GM04504 (cell line): ENCODE results near the gene PGS1.

ENCODE experiments used
- DNase-seq: peaks from one replicate; pipeline ENCODE4 v3.0.0-alpha.2; 2012; ENCODE audit warnings: low read depth

The PGS1 gene

DNA sequence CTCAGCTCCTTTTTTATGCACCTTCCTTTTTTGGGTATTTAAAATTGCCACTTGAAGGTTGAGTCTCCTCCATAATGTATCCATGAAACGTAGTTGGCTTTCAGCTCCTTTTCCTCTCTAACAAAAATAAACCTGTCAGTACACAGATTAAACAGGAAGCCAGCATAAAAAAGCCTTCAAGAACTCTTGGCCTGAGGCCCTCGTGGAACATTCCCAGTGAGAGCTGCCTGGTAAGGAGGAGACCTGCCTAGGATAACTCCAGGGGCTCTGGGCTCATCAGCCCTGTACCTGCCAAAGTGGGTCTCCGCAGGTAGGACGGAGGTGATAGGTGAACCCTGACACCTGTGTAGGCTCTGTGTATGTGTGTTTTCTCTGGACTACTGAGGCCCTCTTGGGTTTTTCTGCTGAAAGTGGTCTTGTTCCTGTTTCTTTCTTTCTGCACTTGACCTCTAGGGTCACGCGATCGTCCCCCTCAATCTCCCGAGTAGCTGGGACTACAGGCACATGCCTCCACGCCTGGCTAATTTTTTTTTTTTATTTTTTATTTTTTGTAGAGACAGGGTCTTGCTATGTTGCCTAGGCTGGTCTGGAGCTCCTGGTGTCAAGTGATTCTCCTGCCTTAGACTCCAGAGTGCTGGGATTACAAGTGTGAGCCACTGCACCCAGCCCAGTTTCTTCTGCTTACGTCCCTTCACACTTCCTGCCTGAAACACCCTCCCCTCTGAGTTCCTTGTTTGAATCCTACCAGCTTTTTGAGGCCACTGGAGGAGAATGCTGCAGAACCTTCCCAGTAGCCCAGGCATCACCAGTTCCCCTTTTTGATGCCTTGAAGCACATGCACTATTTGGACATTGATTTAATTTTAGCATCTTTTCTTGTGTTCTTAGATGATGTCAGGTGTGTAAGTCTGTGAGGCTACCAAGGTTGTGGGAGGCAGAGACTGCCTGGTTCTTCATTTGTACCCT, 9.8 kb downstream of the PGS1 start:
- DNase-seq, result no peak

DNA sequence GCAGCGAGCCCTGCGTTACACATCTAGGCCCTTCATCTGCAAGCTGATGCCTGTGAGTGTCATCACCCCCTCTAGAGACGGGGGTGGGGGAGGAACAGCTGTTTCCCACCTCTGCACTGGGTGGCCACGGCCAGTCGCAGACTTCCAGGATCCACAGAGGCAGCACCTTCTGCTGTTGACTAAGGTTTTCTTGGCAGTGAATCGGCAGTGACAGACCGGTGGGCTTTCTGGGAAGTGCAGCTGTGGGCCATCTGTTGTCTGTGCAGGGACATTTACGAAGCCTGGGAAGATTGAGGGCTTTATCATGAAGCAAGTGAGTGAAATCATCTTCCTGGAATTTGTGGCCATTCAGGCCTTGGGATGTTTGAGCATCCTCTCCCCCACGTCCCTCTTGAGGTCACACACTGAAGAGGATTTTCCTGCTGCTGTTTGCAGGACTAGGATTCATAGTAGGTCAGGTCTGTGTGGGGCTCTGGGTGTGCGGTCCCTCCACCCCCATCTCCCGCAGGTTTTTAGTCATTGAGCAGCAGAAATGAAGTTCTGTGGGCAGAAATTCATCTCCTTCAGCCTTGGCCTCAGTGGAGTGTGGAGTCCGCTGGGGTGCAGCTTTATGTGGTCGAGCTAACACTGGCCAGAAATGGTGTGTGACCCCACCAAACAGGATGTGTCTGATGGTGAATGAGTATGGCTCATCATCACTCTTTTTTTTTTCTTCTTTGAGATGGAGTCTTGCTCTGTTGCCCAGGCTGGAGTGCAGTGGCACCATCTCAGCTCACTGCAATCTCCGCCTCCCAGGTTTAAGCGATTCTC, 12.0 kb downstream of the PGS1 start:
- peak; percentile 98 for DNase-seq

DNA sequence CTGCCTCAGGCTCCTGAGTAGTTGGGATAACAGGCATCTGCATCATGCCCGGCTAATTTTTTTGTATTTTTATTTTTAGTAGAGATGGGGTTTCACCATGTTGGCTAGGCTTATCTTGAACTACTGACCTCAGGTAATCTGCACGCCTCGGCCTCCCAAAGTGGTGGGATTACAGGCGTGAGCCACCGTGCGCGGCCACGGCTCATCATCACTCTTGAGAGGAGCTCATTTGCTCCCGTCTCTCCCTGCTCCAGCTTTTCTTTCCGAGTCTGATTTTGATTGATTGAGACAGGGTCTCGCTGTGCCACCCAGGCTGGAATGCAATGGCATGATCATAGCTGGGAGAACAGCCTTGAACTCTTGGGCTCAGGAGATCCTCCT, 12.6 kb downstream of the PGS1 start:
- no peak for DNase-seq

DNA sequence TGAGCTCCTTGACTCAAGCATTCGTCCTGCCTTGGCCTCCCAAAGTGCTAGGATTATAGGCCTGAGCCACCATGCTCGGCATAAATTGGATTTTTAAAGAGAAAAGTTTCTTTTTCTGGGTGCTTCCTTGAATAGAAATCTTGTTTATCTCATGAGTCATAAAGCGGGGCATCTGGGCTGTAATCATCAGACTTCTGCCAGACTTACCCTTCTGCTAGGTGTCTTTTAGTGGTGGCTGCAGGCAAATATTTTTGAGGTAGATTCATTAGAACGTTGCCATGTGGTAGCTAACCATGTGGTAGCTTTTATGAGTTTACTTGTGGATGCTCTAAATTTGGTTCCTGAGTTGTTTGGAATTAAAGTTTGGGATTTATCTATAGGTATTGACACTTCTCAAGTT, 13.4 kb downstream of the PGS1 start:
- no peak for DNase-seq

GRCh38 chr17:78392295-78392694, 13.8 kb downstream of the PGS1 start:
- DNase-seq, result no peak

DNA sequence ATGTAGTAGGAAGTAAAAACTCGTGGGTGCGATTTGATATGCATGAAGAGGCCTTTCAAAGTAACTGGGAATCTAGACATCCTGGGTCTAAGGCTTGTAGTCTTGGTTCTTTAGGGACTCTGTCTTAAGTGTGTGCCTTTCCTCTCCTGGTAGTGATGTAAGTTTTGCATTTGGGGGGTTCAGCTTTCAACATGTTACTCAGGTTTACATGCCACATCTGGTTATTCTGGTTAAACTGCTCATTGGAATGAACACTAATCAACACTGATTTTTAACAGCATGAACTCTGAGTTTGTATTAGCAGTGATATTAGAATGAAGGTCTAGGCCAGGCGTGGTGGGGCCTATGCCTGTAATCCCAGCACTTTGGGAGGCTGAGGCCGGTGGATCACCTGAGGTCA, 15.1 kb downstream of the PGS1 start:
- DNase-seq, result no peak

DNA sequence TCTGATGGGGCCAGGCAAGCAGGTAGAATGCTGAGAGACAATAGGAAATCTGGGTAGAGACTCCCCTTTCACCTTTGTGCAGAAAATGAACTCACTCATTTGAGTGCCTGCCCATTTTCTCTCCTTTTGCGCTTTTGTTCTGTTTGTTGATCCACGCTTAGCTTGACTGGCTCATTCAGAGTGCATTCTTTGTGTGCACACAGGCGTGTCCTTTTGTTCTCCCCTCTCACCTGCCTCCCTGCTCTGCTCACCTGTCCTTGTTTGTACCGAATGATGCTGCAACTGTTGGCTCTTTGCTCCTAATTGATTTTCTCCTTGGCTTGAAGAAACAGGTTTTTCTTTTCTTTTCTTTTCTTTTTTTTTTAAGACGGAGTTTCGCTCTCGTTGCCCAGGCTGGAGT, 15.8 kb downstream of the PGS1 start:
- DNase-seq, result no peak

DNA sequence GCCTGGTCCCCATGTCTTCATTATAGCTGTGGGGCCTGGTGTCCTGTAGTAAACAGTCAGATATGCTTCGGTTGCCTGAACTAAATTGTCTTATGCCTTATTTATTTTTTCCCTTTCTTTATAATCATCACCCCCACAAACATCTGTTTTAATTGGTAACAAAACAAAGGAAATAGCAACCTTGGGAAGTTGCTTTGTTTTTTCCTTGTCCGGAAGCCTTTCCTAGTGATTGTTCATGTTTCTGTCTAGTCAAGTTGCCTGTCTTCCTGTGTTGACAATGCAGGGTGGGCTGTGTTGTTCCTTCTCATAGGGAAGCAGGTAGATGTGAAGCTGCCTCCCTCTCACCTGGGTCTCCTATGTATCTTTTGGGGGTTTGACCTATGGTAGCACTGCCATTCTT, 16.7 kb downstream of the PGS1 start:
- DNase-seq, result no peak

GRCh38 chr17:78396441-78397337, 18.2 kb downstream of the PGS1 start:
- no peak for DNase-seq

GRCh38 chr17:78397681-78398101, 19.2 kb downstream of the PGS1 start:
- no peak for DNase-seq

DNA sequence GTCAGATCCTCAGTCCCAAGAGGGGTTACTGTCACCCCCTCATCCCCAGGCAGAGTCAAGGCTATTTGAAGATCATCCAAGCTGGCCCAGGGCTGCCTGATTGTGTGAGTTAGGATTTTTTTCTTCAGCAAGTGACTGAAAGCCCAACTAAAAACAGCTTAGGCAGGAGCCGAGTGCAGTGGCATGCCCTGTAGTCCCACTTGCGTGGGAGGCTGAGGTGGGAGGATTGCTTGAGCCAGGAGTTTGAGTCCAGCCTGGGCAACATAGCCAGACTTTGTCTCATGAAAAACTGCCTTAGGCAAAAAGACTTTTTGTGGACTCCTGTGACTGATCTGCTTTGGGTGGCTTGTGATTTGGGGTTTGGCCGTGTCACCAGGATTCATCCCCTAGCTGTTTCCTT, 19.9 kb downstream of the PGS1 start:
- DNase-seq, result no peak

DNA sequence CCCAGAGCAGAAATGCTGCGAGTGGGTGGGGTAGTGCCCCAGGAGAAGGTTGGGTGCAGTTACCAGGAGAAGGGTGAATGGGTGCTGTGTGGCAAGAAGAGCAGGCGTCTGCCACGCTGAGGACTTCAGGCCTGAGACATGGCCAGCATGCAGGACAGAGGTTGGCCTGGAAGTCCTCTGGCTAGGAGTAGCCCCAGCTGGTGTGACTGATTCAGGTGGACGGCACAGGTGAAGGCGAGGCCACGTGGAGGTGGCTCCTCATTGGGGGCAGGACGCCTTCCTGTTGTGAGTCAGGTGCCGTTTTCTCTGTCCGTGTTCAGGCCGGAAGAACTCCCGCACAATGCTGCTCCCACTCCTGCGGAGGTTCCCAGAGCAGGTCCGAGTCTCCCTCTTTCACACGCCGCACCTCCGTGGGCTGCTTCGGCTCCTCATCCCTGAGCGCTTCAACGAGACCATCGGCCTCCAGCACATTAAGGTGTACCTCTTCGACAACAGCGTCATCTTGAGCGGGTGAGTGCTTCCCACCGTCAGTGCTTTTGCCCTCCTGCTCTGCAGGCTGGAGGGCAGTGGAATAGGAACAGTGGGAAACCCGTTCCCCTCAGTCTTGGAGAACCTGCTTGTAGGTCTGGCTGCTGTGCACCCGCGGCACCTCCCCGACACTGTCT, 20.7 kb downstream of the PGS1 start:
- no peak for DNase-seq

GRCh38 chr17:78399693-78400144, 21.3 kb downstream of the PGS1 start:
- DNase-seq, result no peak

DNA sequence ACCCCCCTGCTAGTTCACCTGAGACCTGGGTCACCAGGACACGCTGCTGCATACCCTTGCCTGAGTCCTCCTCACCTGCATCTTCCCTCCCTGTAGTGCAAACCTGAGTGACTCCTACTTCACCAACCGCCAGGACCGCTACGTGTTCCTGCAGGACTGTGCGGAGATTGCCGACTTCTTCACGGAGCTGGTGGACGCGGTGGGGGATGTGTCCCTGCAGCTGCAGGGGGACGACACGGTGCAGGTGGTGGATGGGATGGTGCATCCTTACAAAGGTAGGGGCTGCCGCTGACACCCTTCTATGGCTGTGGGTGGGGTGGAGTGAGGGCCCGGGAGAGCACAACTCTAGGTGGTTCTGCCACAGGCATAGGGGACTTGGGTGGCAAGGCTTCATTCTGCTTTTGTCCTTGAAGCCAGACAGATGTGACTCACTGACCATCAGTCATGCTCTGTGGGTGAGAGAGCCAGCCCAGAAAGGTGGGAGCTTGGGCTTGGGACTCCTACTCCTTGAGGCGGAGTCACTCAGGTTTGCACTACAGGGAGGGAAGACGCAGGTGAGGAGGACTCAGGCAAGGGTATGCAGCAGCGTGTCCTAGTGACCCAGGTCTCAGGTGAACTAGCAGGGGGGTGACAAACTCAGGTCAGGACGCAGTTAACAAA, 22.3 kb downstream of the PGS1 start:
- no peak for DNase-seq

GRCh38 chr17:78401246-78401645, 22.8 kb downstream of the PGS1 start:
- no peak for DNase-seq

- DNase-seq, result no peak
These were observed 23.4 kb downstream of the PGS1 start for GRCh38 chr17:78401891-78402290.

GRCh38 chr17:78403822-78404221, 25.4 kb downstream of the PGS1 start:
- no peak for DNase-seq

GRCh38 chr17:78406396-78406795, 27.9 kb downstream of the PGS1 start:
- no peak for DNase-seq

GRCh38 chr17:78406920-78407319, 28.5 kb downstream of the PGS1 start:
- DNase-seq, result no peak

DNA sequence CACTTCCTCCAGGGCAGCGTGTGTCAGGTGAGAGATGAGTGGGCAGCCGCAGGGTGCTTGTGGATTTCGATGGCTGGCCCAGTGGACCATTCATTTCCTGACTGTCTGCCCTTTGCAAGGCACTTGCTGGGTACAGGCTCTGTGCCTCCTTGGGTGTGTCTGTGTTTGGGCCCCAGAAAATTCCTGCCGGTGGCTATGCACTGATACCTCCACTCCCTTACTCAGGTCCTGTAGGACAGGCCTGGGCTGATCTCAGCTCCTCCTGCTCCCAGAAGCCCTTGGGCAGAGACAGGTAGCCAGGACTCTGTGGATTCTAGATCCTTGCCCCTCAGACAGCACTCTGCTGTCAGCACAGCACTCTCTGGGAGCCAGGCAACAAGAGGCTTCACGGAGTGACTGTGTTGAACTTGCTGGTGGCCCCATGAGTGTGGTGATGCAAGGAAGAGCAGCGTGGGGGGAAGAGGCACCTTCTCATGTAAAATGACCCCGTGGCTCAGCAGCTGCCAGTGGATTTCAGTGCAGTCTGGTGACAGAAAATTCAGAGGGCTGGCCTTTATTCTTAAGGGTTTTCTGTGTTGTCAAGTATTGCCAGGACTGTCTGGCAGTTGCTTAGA, 29.0 kb downstream of the PGS1 start:
- DNase-seq, result no peak
